HEK293 (cell line): ENCODE measurements around the gene TBC1D3H.
"Not testable (repeated sequence)": the region's sequence is repeated elsewhere in the genome, so short reads cannot be mapped to it uniquely, and the experiment has no call there.

Experiments used
- CTCF ChIA-PET: fragments of 350-600 bp; formaldehyde crosslinking; extraction: SDS; loops from one replicate; lab custom pipeline; 2021; ENCODE audit warnings: antibody characterized with exemption; lab: Yijun Ruan, JAX
- POLR2A ChIA-PET: fragments of 300-600 bp; formaldehyde crosslinking; extraction: SDS; loops from one replicate; lab custom pipeline; 2020; ENCODE audit warnings: antibody characterized with exemption, inconsistent platforms; lab: Yijun Ruan, JAX
- H3K27ac ChIP-seq: fragments of 200-500 bp; sonication (Bioruptor generic); 2 replicates; pipeline ENCODE4 v1.5.1; 2014; ENCODE audit warnings: low read depth, low read length, control low read depth, inconsistent platforms; ENCODE audit errors: extremely low read depth
- H3K36me3 ChIP-seq, 2 experiments: fragments of 200-500 bp in 1 of 2; sonication (Bioruptor generic) in 1 of 2; 1 replicate in 1 of 2; 2 replicates in 1 of 2; pipeline ENCODE4 v1.5.1; 2014 to 2017; ENCODE audit warnings: inconsistent platforms in 2 of 2, low read length in 2 of 2; ENCODE audit not compliant: control insufficient read depth in 2 of 2, insufficient read depth in 1 of 2
- H3K4me1 ChIP-seq: fragments of 200-500 bp; sonication (Bioruptor generic); 2 replicates; pipeline ENCODE4 v1.5.1; 2014; ENCODE audit warnings: mild to moderate bottlenecking, low read length, inconsistent platforms; ENCODE audit not compliant: control insufficient read depth, insufficient read depth
- H3K4me3 ChIP-seq: 2 replicates; pipeline ENCODE4 v1.5.1; 2011; ENCODE audit warnings: low read depth, mild to moderate bottlenecking, control low read depth, low read length, moderate library complexity
- H3K9me3 ChIP-seq: fragments of 200-500 bp; sonication (Bioruptor generic); 2 replicates; pipeline ENCODE4 v1.5.1; 2014; ENCODE audit warnings: low read depth, low read length, inconsistent platforms; ENCODE audit not compliant: control insufficient read depth, insufficient read depth

The TBC1D3H gene

DNA sequence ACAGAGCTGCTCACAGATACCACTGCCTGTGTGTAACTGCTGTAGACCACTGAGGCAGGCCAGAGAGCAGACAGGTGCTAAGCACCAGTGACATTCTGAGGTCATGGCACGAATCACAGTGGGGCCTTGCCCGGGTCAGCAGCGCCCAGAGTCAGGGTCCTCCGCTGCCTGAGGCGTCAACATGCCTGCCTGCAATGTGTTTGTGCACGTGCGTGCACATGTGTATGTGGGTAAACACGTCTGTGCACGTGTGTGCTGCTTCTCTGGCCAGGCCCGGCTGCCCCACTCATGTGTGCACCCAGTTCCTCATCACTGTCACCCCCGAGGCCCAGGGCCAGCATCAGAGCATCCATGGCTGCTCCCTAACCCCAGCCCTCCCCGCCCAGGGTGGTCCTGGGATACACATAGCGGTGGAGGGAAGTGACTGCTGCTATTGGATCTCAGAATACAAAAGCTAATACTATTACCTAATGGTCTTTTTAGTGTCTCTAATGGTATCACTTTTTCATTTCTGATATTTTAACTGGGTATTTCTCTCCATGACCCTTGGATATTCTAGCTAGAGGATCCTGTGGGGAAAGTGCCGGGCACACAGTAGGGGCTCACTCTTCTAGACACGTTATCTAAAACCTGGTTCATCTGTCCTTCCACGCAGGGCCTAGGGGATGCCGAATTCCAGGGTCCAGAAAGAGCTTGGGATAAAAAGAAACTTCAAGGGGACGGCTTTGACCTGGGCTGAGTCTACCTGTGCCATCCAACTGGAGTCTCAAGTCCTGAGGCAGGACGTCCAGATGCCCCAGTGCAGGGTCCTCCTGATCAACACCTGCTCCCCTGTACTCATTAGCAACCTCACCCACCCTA is at the start of gene TBC1D3H:
Gene TBC1D3H, minus strand, starts transcription at position 51 of the 861 bp plus-strand sequence. CDS start 1,540 bp downstream, outside the sequence.
- CTCF ChIA-PET, H3K4me1 ChIP-seq, H3K4me3 ChIP-seq, H3K9me3 ChIP-seq, H3K27ac ChIP-seq, POLR2A ChIA-PET, H3K36me3 ChIP-seq: not testable (repeated sequence)

GRCh38 chr17:36428891-36429290 is 40.7 kb upstream of the TBC1D3H start:
- H3K27ac ChIP-seq, POLR2A ChIA-PET, H3K9me3 ChIP-seq, H3K4me3 ChIP-seq, CTCF ChIA-PET, H3K4me1 ChIP-seq, H3K36me3 ChIP-seq: not testable (repeated sequence)

DNA sequence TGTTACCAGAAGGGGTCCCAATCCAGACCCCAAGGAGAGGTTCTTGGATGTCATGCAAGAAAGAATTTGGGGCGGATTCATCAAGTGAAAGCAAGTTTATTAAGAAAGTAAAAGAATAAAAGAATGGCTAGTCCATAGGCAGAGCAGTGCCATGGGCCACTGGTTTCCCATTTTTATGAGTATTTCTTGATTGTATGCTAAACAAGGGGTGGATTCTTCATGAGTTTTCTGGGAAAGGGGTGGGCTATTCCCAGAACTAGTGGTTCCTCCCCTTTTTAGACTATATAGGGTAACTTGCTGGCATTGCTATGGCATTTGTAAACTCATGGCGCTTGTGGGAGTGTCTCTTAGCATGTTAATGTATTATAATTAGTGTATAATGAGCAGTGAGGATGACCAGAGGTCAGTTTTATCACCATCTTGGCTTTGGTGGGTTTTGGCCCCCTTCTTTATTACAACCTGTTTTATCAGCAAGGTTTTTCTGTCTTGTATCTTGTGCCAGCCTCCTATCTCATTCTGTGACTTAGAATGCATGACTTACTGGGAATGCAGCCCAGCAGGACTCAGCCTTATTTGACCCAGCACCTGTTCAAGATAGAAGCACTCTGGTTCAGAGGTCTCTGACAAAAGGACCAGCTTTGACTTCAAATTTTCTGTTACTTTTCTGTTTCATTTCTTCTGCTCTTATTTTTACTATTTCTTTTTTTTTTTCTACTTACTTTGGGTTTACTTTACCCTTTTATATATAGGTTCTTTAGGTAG is 27.1 kb upstream of the TBC1D3H start:
- H3K27ac ChIP-seq, CTCF ChIA-PET, POLR2A ChIA-PET, H3K9me3 ChIP-seq, H3K36me3 ChIP-seq, H3K4me1 ChIP-seq, H3K4me3 ChIP-seq: not testable (repeated sequence)

GRCh38 chr17:36390943-36391645 is 2.9 kb upstream of the TBC1D3H start:
- POLR2A ChIA-PET = not testable (repeated sequence)

GRCh38 chr17:36375938-36376337 is 12.3 kb downstream of the TBC1D3H start:
- CTCF ChIA-PET, POLR2A ChIA-PET, H3K36me3 ChIP-seq, H3K9me3 ChIP-seq, H3K4me3 ChIP-seq, H3K4me1 ChIP-seq, H3K27ac ChIP-seq: not testable (repeated sequence)

More at GRCh38 chr17:36390943-36391645, 2.9 kb upstream of the TBC1D3H start:
- H3K9me3 ChIP-seq, CTCF ChIA-PET, H3K27ac ChIP-seq, H3K4me3 ChIP-seq, H3K4me1 ChIP-seq, H3K36me3 ChIP-seq: not testable (repeated sequence)

DNA sequence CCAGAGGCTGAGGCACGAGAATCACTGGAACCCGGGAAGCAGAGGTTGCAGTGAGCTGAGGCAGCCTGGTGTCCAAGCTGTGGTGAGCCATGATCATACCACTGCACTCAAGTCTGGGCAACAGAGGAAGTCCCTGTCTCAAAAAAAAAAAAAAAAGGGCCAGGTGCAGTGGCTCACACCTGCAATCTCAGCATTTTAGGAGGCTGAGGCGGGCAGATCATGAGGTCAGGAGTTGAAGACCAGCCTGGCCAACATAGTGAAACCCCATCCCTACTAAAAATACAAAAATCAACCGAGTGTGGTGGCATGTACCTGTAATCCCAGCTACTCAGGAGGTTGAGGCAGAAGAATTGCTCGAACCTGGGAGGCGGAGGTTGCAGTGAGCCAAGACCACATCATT is 25.7 kb downstream of the TBC1D3H start:
- H3K27ac ChIP-seq, H3K9me3 ChIP-seq, H3K4me3 ChIP-seq, POLR2A ChIA-PET, CTCF ChIA-PET, H3K36me3 ChIP-seq, H3K4me1 ChIP-seq: not testable (repeated sequence)
